GF-D8 (cell line): ENCODE results near the gene ZNF76.
"Not testable (repeated sequence)": the region's sequence is repeated elsewhere in the genome, so short reads cannot be mapped to it uniquely, and the experiment has no call there.

Source experiments
- DNase-seq: peaks from one replicate; lab custom pipeline; 2025; lab: John Stamatoyannopoulos, UW

ZNF76 gene

DNA sequence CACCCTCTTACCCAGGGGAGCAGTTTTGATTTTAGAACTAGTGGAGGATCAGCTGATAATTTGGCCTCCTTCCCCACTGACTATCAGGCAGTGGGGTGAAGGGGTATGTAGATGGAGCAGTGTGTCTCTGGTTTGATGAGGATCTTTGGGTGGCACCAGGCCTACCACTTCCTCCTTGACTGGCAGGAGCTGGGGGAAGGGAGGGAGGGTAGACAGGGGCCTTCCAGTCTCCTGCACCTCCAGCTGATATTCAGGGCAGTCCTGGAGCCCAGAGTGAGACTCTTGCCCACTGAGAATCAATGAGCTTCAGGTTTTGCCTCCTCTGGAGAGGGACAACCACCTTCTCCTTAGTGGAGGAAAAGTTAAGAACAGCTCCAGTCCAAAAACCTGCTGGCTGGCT, 41.3 kb downstream of the ZNF76 start:
- peak; percentile 22 for DNase-seq

DNA sequence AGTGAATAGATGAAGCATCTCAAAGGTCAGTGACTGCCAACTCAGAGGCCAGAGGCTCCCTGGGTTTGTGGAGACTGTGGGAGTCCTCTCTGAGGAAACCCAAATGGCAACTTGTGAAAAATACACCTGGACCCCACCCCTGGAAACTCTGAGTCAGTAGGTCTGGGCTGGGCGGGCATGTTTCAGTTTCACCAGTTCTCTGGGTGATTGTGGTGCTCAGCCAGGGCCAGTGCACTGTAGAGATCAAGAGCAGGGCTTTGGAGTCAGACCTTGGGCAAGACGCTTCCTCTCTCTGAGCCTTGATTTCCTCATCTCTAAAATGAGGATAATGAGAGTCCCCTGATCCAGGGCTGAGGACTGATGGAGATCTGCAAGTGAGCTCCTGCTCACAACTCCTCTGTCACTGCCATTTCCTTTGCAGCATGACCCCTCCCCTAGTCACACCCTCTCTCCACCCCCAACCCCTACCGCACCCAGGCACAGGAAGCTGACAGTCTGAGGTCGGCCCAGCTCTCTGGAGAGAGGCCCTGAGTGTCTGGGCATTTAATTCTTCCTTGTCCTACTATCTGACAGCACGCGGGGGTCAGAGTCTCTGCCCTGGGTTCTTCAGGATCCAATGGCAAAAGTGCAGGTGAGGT, 43.2 kb downstream of the ZNF76 start:
- peak; percentile 72 for DNase-seq

DNA sequence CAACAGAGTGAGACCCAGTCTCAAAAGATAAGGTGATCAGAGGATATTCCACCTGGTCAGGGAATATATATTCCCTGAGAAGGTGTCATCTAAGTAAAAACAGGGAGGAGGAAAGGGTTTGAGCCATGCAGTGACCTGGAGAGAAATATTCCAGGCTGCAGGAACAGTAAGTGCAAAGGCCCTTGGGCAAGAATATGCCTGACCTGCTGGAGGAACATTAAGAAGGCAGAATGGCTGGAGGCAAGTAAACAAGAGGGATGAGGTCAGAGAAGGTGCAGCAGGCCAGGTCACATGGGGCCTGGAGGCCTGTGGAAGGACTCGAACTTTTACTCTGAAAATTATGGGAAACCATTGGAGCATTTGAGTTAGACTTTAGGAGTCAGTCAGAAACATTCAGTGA, 44.8 kb downstream of the ZNF76 start:
- no peak for DNase-seq

DNA sequence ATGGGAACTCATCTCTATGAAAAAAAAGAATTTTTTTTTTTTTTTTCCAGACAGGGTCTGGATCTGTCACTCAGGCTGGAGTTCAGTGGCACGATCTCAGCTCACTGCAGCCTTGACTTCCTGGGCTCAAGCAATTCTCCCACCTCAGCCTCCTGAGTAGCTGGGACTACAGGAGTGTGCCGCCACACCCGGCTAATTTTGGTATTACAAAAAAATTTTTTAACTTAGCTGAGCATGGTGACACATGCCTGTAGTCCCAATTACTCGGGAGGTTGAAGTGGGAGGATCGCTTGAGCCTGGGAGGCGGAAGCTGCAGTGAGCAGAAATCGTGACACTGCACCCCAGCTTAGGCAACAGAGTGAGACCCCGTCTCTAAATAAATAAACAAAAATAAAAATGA, 45.6 kb downstream of the ZNF76 start:
- DNase-seq, result no peak

DNA sequence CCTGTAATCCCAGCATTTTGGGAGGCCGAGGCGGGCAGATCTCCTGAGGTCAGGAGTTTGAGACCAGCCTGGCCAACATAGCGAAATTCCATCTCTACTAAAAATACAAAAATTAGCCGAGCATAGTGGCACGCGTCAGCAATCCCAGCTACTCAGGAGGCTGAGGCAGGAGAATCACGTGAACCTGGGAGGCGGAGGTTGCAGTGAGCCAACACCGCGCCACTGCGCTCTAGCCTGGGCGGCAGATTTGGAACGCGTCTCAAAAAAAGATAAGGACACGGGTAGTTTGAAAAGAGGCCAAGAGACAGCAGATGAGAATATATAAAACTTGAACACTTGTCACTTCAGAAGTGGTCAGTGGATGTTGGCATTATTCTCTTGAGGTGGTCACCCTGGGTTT, 47.6 kb downstream of the ZNF76 start:
- DNase-seq, result not testable (repeated sequence)

DNA sequence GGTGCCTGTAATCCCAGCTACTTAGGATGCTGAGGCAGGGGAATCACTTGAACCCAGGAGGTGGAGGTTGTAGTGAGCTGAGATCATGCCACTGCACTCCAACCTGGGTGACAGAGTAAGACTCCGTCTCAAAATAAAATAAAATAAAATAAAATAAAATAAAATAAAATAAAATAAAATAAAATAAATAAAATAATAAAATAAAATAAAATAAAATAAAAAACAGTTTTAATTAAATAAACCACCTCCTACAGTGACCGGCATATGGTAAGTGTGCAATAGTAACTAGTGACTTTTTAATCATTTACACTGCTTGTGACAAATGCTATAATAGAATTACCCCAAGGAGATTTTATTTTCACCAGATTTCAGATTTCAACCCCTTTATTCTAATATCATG, 49.0 kb downstream of the ZNF76 start:
- not testable (repeated sequence) for DNase-seq

DNA sequence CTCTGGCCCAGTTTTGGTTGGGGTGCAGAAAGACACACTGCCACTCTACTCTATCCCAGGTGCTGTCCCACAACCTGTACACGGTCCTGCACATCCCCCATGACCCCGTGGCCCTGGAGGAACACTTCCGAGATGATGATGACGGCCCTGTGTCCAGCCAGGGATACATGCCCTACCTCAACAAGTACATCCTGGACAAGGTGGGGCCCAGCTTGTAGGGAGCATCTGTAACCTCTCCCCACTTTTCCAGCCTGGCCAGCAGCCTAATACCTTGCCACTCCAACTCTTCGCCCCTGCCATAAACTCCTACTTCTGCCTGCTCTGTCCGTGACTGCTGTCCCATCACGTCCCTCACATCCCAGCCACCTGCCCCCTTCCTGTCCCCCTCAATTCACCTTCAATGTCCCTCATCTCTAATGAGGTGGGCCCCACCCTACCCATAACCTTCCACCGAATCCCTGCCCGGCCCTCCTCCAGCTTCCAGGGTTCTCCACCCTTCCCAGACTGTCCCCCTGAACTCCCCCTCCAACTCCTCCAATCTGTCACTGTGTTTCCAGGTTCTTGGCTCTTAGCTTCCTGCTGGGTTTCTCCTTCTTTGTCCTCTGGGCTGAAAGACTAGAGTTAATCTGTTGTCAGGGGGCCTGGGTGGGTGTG, 50.2 kb downstream of the ZNF76 start:
- DNase-seq, result no peak

DNA sequence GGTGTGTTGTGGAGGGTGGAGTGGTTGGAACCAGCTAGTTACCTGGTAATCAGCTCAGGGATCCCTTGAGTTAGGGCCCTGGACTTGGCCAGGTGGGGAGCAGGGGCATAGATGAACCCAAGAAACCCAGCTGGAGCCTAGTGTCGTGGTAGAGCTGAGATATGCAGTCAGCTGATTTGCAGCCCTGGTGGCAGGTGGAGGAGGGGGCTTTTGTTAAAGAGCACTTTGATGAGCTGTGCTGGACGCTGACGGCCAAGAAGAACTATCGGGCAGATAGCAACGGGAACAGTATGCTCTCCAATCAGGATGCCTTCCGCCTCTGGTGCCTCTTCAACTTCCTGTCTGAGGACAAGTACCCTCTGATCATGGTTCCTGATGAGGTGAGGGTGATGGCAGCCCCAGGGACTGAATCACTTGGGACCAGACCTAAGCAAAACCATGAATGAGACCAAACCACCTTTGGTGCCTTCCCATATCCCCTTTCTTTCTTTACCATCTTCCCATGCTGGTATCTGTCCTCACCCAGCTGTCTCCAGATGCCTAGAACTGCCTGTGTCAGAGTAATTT, 50.8 kb downstream of the ZNF76 start:
- no peak for DNase-seq

DNA sequence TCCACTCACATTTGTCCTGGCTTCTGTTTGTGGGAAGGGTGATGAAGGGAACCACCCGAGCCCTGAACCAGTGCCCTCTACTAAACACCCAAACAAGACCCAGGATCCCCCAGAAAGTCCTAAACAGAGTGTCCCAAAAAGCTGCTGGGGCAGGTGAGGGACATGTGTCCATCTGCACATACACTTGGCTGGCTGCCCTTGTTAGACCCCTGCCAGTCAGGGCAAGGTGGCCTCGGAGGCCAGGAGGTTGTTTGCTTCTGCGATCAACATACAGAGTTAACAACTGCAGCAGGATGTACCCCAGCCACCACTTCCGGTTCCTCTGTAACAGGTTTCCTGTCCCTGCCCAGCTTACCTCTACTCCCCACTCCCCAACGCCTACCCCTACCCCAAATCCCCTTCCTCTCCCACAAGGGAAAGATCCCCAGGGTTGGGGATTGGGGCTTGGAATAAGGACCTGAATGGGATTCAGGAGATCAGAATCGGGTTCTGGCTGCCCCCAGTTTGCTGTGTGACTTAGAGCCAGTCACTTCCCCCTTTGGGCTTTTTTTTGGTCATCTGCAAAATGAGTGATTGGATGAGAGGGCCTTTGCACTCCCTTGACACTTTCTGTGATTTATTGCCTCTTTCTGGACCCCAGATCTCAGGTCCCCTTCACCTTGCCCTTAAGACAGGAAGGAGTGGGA, 52.0 kb downstream of the ZNF76 start:
- DNase-seq, result peak; percentile 20

DNA sequence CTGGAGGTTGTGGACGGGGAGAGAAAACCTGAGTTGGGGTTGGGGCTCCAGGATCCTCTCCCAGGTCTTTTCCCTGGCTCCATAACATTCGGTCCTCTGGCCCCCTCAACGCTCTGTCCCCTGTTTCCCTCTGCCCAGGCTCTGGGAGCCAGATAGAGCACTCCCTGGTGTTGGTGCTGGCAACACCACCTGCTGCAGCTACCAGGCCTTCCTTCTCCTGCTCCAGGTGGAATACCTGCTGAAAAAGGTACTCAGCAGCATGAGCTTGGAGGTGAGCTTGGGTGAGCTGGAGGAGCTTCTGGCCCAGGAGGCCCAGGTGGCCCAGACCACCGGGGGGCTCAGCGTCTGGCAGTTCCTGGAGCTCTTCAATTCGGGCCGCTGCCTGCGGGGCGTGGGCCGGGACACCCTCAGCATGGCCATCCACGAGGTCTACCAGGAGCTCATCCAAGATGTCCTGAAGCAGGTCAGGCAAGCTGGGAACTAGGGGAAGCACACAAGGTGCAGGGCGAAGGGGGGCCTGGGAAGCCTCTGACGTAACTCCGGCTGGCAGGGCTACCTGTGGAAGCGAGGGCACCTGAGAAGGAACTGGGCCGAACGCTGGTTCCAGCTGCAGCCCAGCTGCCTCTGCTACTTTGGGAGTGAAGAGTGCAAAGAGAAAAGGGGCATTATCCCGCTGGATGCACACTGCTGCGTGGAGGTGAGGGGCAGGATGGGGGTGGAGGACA, 52.7 kb downstream of the ZNF76 start:
- no peak for DNase-seq

DNA sequence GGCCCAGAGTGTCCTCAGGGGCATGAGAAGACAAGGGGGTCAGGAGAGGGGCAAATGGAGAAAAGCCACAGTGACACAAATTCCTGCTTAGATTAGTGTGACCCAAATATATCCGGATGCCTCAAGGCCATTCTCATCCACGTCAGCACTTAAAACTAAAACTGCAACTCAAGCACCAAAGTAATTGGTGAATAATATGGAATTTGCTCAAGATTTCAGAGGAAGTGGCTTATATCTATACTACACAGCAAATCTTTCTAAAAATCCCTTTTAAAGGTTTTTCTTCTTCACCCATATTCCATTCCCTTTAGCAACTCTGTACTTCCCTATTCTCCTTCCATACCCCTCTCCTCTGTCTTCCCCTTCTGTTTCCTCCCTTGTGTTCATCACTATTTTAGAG, 53.3 kb downstream of the ZNF76 start:
- DNase-seq, result peak; percentile 20

DNA sequence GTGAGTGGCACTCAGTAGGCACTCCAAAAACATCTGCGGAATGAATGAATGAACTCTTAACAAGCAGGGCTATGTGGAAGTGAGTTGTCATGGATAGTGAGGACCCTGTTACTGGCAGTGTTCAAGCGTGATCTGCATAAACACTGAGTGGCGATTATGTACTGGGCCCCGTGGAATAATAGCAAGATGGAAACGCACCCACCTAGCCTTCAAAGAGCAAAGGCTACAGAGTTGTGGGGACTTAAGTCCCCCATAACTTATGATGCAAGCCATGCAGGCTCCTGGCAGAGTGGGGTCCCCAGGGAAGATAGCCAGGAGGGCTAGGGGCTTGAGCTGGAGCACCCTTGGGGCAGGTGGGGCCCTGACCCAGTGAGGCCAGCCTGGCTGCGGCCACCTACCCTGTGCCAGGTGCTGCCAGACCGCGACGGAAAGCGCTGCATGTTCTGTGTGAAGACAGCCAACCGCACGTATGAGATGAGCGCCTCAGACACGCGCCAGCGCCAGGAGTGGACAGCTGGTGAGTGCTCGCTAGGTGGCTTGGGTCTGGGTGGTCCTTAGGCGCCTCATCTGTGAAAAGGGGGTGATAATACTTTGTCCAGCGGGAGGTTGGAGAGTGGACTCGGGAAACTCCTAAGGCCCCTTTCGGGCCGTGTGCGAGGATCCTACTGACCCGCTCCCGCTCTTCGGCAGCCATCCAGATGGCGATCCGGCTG, 58.1 kb downstream of the ZNF76 start:
- no peak for DNase-seq

DNA sequence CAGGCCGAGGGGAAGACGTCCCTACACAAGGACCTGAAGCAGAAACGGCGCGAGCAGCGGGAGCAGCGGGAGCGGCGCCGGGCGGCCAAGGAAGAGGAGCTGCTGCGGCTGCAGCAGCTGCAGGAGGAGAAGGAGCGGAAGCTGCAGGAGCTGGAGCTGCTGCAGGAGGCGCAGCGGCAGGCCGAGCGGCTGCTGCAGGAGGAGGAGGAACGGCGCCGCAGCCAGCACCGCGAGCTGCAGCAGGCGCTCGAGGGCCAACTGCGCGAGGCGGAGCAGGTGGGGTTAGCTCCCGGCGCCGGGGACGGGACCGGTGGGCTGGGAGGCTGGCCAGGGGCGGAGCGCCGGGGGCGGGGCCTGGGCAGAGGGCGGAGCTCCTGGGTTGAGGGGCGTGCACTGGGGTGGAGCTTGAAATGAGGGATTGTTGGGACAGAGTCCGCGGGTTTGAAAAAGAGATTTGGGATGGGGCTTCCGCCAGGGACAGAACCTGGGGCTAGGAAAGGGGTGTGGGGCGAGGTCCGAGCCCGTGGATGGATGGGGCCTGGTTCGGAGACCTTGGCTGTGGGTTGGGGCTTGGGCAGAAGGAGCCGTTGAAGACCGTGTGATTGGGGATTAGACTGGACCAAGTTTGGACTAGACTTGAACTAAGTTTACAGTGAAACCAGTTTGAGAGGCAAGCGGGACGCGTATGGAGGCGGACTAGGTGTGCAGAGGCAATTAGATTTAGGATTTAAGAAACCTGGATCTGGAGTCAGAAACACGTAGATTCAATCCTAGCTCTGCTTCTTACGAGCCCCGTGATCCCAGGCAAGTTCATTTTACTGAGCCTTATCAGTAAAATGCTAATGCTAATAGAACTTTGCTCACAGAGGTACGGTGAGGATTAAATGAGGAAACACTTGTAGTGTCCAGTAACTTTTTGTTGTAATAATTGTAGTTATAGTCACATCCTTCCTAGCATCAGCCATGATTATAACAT, 58.9 kb downstream of the ZNF76 start:
- DNase-seq, result no peak

DNA sequence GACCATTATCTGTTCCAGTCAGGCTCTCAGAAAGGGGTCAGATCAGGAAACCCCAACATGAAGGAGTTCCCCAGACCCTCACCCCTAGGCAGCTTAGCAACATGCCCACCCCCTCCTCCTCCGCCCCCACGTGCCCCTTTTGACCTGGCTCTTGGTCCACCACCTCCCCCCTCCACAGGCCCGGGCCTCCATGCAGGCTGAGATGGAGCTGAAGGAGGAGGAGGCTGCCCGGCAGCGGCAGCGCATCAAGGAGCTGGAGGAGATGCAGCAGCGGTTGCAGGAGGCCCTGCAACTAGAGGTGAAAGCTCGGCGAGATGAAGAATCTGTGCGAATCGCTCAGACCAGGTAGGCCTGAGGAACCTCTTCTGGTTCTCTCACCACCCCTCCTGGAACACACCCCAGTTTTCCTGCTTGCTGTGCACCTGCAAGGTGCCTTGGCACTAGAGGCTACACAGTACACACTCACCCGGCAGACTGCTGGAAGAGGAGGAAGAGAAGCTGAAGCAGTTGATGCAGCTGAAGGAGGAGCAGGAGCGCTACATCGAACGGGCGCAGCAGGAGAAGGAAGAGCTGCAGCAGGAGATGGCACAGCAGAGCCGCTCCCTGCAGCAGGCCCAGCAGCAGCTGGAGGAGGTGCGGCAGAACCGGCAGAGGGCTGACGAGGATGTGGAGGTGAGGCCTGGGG, 60.0 kb downstream of the ZNF76 start:
- no peak for DNase-seq

DNA sequence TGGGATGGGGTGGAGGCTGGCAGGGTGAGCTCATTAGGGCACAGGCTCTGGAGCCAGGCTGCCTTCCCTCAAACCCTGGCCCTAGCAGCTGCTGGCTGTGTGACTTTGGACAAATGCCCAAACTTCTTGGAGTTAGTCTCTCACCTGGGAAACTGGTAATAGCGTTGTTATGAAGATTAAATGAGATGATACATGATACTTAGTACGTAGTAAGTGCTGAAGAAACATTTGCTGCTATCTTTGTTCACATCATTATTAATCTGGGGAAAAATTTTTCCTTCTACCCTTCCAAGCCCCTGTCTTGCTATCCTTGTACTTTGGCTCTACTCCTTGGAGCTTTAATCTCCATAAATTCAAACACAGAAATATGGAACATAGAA, 60.5 kb downstream of the ZNF76 start:
- no peak for DNase-seq

DNA sequence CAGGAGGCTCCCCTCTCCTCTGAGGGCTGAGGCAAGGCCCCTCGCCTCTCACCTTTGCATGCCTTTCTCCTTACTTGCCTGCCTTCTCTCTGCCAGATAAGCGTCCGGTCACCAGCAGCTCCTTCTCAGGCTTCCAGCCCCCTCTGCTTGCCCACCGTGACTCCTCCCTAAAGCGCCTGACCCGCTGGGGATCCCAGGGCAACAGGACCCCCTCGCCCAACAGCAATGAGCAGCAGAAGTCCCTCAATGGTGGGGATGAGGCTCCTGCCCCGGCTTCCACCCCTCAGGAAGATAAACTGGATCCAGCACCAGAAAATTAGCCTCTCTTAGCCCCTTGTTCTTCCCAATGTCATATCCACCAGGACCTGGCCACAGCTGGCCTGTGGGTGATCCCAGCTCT, 61.6 kb downstream of the ZNF76 start:
- no peak for DNase-seq

DNA sequence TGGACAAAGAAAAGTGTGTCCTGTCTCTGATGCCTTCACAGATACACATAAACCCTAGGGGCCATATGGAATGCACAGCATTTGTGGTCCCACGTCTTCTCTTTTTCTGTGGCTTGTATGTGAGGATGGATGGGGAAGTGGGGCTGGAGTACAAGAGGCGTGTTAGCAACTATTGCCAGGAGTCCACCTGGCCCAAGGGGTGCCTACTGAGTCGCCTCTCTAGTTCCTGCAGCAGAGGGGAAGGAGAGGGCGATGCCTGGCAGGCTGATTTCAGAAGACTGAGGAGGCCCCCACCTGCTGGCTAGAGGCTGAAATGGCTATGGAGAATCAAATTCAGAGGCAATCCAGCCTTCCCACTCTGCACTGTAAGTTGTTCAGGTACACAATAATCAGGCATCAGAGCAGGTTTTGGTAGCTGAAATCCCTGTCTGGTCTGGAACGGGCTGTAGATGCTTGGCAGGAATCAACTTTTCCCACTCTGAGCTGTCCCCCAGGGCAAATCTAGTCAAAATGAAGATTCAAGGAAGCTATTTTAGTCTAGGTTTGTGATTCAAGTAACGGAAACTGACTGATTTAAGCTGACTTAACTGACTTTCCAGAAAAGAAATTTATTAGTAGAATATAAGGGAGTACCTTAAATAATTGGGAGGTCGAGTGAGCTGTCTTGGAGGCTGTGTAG, 68.0 kb downstream of the ZNF76 start:
- DNase-seq, result peak; percentile 59

DNA sequence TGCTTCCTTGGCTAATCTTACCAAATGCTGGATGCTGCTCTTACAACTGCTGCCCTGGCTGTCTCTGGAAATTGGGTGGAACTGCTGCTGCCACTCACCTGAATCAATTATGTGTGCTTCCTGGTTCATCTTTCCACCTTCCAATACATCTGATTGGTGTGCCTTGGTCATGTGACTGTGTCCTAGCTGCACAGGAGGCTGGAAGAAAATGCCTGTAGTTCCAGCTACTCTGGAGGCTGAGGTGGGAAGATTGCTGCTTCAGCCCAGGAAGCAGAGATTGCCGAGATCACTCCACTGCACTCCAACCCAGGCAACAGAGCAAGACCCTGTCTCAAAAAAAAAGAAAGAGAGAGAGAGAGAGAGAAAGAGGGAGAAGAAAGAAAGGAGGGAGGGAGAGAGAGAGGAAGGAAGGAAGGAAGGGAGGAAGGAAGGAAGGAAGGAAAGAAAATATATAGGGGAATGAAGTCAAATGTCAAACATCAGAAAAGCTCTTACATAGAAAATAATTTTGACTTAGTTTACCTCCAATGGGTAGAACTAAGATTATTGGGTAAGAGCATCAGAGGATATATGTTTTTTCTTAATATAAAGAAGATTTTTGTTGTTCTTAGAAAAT, 68.7 kb downstream of the ZNF76 start:
- no peak for DNase-seq

DNA sequence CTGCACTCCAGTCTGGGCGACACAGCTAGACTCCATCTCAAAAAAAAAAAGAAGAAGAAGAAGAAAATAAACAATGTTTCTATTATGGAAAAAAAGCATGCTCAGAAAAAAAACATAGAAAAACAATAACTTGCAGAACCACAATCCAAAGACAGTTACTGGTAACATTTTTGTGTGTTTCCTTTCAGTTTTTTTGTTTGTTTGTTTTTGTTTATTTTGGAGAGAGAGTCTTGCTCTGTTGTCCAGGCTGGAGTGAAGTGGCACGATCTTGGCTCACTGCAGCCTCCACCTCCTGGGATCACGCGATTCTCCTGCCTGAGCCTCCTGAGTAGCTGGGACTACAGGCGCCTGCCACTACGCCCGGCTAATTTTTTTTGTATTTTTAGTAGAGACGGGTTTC, 69.4 kb downstream of the ZNF76 start:
- DNase-seq, result not testable (repeated sequence)
